MM.1S (cell line): Measurements from ENCODE around the gene HCN2.

Experiments
- DNase-seq: peaks from one replicate; pipeline ENCODE4 v3.0.0-alpha.2; 2015
- H2AFZ ChIP-seq: fragments of 300-600 bp; sonication (generic); 2 replicates; pipeline ENCODE4 v1.6.0; 2016; ENCODE audit warnings: antibody characterized with exemption, low read length
- H3F3A ChIP-seq: fragments of 300-600 bp; sonication (generic); 2 replicates; pipeline ENCODE4 v1.6.1; 2016; ENCODE audit warnings: mild to moderate bottlenecking, antibody characterized with exemption, low read length, moderate library complexity, mixed read lengths; ENCODE audit not compliant: insufficient read depth
- H3K27ac ChIP-seq: fragments of 300-600 bp; sonication (generic); 2 replicates; pipeline ENCODE4 v1.5.1; 2016; ENCODE audit warnings: mild to moderate bottlenecking, low read length
- H3K27me3 ChIP-seq: fragments of 300-600 bp; sonication (generic); replicated peaks from 2 replicates; pipeline ENCODE4 v1.6.0; 2016; ENCODE audit warnings: low read length; ENCODE audit not compliant: insufficient read depth
- H3K36me3 ChIP-seq: fragments of 300-600 bp; sonication (generic); replicated peaks from 2 replicates; pipeline ENCODE4 v1.6.1; 2016; ENCODE audit warnings: mild to moderate bottlenecking, low read length, mixed read lengths; ENCODE audit not compliant: insufficient read depth
- H3K4me1 ChIP-seq: fragments of 300-600 bp; sonication (generic); 2 replicates; pipeline ENCODE4 v1.6.1; 2016; ENCODE audit warnings: low read length, mixed read lengths
- H3K4me2 ChIP-seq: fragments of 300-600 bp; sonication (generic); 2 replicates; pipeline ENCODE4 v1.6.0; 2016; ENCODE audit warnings: low read depth, low read length
- H3K4me3 ChIP-seq: fragments of 300-600 bp; sonication (generic); 2 replicates; pipeline ENCODE4 v1.5.1; 2016; ENCODE audit warnings: low read length, mixed read lengths
- H3K79me2 ChIP-seq: fragments of 300-600 bp; sonication (generic); 2 replicates; pipeline ENCODE4 v1.6.1; 2016; ENCODE audit warnings: mixed run types, low read length, mixed read lengths
- H3K9ac ChIP-seq: fragments of 300-600 bp; sonication (generic); 2 replicates; pipeline ENCODE4 v1.6.1; 2016; ENCODE audit warnings: low read length, mixed read lengths
- H3K9me2 ChIP-seq: fragments of 300-600 bp; sonication (generic); replicated peaks from 2 replicates; pipeline ENCODE4 v1.6.1; 2016; ENCODE audit warnings: mild to moderate bottlenecking, low read length, mixed read lengths; ENCODE audit not compliant: insufficient read depth
- H3K9me3 ChIP-seq: fragments of 300-600 bp; sonication (generic); replicated peaks from 2 replicates; pipeline ENCODE4 v1.6.1; 2016; ENCODE audit warnings: mild to moderate bottlenecking, low read length, mixed read lengths; ENCODE audit not compliant: insufficient read depth
- H4K20me1 ChIP-seq: fragments of 300-600 bp; sonication (generic); 2 replicates; pipeline ENCODE4 v1.6.1; 2016; ENCODE audit warnings: mild to moderate bottlenecking, low read length, moderate library complexity, mixed read lengths; ENCODE audit not compliant: insufficient read depth
- EZH2 ChIP-seq: fragments of 300-600 bp; sonication (generic); optimal IDR thresholded peaks from 2 replicates; pipeline ENCODE3; 2017; ENCODE audit warnings: low read depth, mild to moderate bottlenecking, antibody characterized with exemption, low read length, mixed read lengths
- EZH2phosphoT487 ChIP-seq: fragments of 300-600 bp; sonication (generic); IDR thresholded peaks from 2 replicates; pipeline ENCODE4 v1.6.1; 2018; ENCODE audit warnings: antibody characterized with exemption, low read length
- TF ChIP-seq, protein P1 (sequence below): fragments of 300-600 bp; sonication (generic); IDR thresholded peaks from 2 replicates; pipeline ENCODE4 v1.5.1; 2016; ENCODE audit warnings: antibody characterized with exemption, low read length, mixed read lengths

Gene HCN2

GRCh38 chr19:547836-548720 is 41.6 kb upstream of the HCN2 start:
- Histone ChIP-seq H3K27me3 (peaks cover 55% of the 10 kb centered on the region), H3K79me2 (no peaks in the 10 kb centered on the region), H3K9me3 (no peaks in the 10 kb centered on the region), H3K36me3 (no peaks in the 10 kb centered on the region), H3K27ac (no peak overlapping the region), H3K4me2 (no peak overlapping the region), H3K4me3 (no peak overlapping the region), H4K20me1 (no peaks in the 10 kb centered on the region), H2AFZ (no peak overlapping the region), H3F3A (no peaks in the 10 kb centered on the region), H3K9me2 (no peaks in the 10 kb centered on the region), H3K9ac (no peak overlapping the region), H3K4me1 (no peaks in the 10 kb centered on the region)
- TF ChIP-seq EZH2phosphoT487 (no peak), EZH2 (no peak)
- TF ChIP-seq, protein P1, sequence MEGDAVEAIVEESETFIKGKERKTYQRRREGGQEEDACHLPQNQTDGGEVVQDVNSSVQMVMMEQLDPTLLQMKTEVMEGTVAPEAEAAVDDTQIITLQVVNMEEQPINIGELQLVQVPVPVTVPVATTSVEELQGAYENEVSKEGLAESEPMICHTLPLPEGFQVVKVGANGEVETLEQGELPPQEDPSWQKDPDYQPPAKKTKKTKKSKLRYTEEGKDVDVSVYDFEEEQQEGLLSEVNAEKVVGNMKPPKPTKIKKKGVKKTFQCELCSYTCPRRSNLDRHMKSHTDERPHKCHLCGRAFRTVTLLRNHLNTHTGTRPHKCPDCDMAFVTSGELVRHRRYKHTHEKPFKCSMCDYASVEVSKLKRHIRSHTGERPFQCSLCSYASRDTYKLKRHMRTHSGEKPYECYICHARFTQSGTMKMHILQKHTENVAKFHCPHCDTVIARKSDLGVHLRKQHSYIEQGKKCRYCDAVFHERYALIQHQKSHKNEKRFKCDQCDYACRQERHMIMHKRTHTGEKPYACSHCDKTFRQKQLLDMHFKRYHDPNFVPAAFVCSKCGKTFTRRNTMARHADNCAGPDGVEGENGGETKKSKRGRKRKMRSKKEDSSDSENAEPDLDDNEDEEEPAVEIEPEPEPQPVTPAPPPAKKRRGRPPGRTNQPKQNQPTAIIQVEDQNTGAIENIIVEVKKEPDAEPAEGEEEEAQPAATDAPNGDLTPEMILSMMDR: peak; percentile 16; the same call in 1 of the 2 replicates
- no peak for DNase-seq

DNA sequence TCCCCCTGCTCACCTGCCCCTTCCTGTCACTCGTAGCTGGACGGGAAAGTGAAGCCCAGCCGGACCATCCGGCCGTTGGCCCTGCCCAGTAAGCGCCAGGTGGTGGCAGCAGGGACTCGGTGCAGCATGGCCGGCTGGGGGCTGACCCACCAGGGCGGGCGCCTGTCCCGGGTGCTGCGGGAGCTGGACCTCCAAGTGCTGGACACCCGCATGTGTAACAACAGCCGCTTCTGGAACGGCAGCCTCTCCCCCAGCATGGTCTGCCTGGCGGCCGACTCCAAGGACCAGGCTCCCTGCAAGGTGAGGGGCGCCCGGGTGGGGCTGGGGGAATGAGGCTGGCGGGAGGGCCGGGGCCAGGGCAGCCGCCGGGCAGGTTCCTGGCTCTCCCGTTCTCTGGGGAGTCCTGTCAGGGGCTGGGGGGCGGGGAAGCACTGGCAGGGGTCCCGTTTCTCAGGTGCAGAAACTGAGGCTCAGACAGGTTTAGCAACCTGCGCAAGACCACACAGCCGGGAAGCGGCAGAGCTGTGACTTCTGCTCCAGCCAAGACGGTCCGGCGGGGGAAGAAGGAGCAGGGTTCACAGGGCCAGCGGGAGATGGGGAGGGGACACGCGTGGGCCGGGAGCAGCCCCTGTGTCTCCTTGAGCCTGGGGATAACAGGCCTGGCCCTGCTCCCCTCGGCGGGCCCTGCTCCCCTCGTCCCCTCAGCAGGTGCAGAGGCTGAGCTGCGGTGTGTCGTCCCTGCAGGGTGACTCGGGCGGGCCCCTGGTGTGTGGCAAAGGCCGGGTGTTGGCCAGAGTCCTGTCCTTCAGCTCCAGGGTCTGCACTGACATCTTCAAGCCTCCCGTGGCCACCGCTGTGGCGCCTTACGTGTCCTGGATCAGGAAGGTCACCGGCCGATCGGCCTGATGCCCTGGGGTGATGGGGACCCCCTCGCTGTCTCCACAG is 40.5 kb upstream of the HCN2 start:
- no peak overlapping the region for H2AFZ ChIP-seq
- TF ChIP-seq, protein P1: no peak
- TF ChIP-seq EZH2phosphoT487: no peak
- no peak for TF ChIP-seq EZH2

DNA sequence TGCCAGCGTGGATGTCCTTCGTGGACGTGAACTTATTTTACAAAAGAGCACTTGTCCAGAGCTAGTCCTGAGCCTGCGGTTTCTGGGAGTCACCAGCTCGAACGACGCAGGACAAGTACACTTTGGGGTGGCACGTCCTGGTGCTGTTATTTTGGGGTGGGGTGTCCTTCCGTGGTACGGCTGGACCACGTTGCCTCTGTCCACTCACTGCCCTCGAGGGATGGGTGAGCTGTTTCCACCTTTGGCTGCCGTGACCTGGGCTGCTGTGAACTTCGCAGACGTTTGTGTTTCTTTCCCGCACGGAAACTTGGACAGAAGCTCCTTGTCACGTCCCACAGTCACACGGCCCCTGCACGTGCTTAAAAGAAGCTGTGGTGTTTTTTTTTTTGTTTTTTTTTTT is 34.9 kb upstream of the HCN2 start:
- H3K27me3 ChIP-seq: peaks cover 72% of the 10 kb centered on the region
- no peaks in the 10 kb centered on the region for H3K9me3 ChIP-seq
- no peak overlapping the region for H3K9ac ChIP-seq
- H4K20me1 ChIP-seq: no peaks in the 10 kb centered on the region; the same call in 1 of the 2 replicates
- H3K36me3 ChIP-seq: no peaks in the 10 kb centered on the region
- H3K79me2 ChIP-seq: no peaks in the 10 kb centered on the region
- H3K4me1 ChIP-seq: no peaks in the 10 kb centered on the region
- TF ChIP-seq EZH2phosphoT487: no peak
- TF ChIP-seq, protein P1: no peak
- no peak for TF ChIP-seq EZH2
- no peaks in the 10 kb centered on the region for H3K9me2 ChIP-seq
- H3K4me3 ChIP-seq: no peak overlapping the region
- DNase-seq: no peak
- H3K4me2 ChIP-seq: no peak overlapping the region
- H2AFZ ChIP-seq: no peak overlapping the region
- H3F3A ChIP-seq: no peaks in the 10 kb centered on the region
- no peak overlapping the region for H3K27ac ChIP-seq

More for the DNA sequence above, 40.5 kb upstream of the HCN2 start:
- Histone ChIP-seq H3K9me3 (no peaks in the 10 kb centered on the region), H3K4me1 (no peaks in the 10 kb centered on the region), H3K79me2 (no peaks in the 10 kb centered on the region), H3K9ac (no peak overlapping the region), H3F3A (no peaks in the 10 kb centered on the region), H4K20me1 (no peaks in the 10 kb centered on the region), H3K4me2 (no peak overlapping the region), H3K27me3 (peaks cover 63% of the 10 kb centered on the region), H3K27ac (no peak overlapping the region), H3K4me3 (no peak overlapping the region), H3K36me3 (no peaks in the 10 kb centered on the region), H3K9me2 (no peaks in the 10 kb centered on the region)
- DNase-seq: no peak
